Activated naive CD4-positive, alpha-beta T cell treated with anti-CD3 and anti-CD28 coated beads, Interleukin-2, amount 50 U/mL, for 16 hours (primary cell): Measurements from ENCODE around the gene HES7.
"Not testable (repeated sequence)": the region's sequence is repeated elsewhere in the genome, so short reads cannot be mapped to it uniquely, and the experiment has no call there.

ENCODE experiments used
- DNase-seq: peaks from one replicate; pipeline ENCODE4 v3.0.0-alpha.2; 2020

Gene HES7

GRCh38 chr17:8121681-8122421 lies 2.1 kb downstream of the HES7 start:
- DNase-seq, result peak; percentile 55

GRCh38 chr17:8121407-8121680 lies 2.6 kb downstream of the HES7 start:
- no peak for DNase-seq

- DNase-seq, result peak; percentile 78
Measured at GRCh38 chr17:8120520-8121406, 3.1 kb downstream of the HES7 start.

- DNase-seq, result peak; percentile 87
Measured at GRCh38 chr17:8119581-8120519, 4.1 kb downstream of the HES7 start.

GRCh38 chr17:8118769-8119580 lies 4.9 kb downstream of the HES7 start:
- peak; percentile 89 for DNase-seq

GRCh38 chr17:8117980-8118768 lies 5.7 kb downstream of the HES7 start, which contains the start of gene ALOXE3:
Gene ALOXE3, minus strand, starts transcription at chr17:8118514. Its CDS starts 524 bp downstream, at chr17:8117990.
- no peak for DNase-seq

GRCh38 chr17:8117367-8117979 lies 6.4 kb downstream of the HES7 start:
- DNase-seq, result no peak

GRCh38 chr17:8116776-8117175 lies 7.1 kb downstream of the HES7 start:
- DNase-seq, result no peak

- DNase-seq, result no peak
Measured at GRCh38 chr17:8110907-8111306, 13.0 kb downstream of the HES7 start.

DNA sequence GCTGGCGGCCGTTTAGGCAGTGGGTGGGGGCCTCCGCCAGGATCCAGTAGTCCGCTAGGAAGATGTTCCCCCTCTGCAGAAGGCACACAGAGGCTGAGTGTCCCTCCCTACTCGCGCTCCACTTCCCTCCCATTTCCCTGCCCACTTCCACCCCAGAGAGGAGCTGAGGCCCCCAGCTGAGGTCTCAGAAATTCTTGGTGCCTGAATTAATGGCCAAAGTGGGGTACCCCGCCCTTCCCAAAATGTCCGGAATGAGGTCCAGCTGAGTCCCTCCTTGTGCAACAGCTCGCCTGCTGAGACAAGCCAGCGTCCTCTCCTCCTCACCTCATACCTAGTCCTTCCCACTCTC lies 13.5 kb downstream of the HES7 start:
- DNase-seq, result no peak

DNA sequence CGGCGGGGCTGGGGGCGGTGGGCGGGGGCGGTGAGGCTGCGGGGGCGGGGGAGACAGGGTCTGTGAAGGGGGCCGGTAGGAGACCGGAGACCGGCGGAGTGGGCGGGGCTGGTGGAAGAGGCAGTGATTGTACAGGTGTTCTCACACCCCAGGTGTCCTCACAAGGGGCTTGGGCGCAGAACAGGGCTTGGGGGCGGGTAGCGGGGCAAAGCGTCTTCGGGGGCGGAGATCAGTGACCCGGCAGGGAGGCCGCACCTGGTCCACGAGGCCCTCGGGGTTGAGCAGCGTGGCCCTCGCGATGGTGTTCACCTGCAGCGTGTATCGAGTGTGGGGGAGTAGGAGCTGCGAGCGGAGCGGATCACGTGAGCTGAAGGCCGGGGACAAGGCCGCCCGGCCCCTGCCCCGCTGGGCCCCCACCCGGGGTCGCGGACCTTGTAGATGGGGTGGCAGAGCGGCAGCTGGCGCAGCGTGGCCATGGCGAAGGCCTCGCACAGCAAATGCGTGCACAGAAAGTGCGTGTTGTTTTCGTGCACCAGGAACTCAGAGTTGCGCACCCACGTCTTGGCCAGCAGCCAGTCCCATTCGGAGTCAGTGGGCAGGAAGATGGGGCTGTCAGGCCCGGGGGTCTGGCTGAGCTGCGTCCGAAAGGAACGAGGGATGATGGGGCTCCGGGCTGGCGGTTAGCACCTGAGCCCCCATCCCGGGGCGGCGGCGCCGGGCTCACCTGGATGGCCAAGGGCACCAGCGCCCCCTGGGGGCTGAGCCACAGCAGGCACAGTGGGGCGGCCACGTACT lies 14.0 kb downstream of the HES7 start:
- DNase-seq, result peak; percentile 84

- DNase-seq, result no peak
Measured at GRCh38 chr17:8108972-8109660, 14.8 kb downstream of the HES7 start.

GRCh38 chr17:8106980-8107379 lies 16.9 kb downstream of the HES7 start:
- not testable (repeated sequence) for DNase-seq

GRCh38 chr17:8105957-8106398 lies 17.9 kb downstream of the HES7 start:
- no peak for DNase-seq

DNA sequence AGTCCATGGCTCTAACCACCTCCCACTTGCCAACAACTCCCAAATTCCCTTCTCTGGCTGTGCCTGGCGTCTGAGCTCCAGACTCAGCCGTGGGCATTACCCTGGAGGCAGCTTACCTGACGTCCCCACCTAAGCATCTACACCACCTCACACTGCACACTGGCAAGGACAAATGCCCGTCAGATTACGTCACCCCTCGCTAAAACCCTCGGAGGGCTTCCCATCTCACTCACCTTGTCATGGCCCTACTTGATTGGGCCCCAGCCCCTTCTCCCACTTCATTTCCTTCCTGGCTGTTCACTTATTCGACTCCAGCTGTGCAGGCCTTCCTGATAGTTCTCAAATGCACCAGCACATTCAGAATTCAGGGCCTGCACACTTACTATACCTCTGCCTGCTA lies 19.0 kb downstream of the HES7 start:
- DNase-seq, result no peak

GRCh38 chr17:8103549-8103948 lies 20.4 kb downstream of the HES7 start:
- no peak for DNase-seq

- no peak for DNase-seq
Measured at GRCh38 chr17:8101721-8102120, 22.2 kb downstream of the HES7 start.

GRCh38 chr17:8100763-8101162 lies 23.1 kb downstream of the HES7 start:
- DNase-seq, result no peak

DNA sequence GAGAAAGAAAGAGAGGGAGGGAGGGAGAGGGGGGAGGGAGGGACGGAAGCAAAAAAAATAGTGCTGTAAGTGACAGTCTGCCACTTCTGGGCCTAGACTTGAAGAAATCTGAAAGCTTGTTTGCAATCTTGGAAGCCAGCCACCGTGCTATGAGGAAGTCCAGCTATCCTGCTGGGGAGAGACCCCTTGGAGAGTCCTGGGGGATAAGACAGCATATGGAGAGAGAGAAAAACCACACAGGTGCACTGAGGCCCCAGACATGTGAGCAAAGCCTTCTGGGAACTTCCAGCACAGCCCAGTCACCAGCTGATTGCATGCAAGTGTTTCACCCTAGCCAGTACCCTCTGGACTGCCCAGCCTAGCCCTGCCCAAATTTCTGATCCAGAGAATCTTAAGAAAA lies 23.8 kb downstream of the HES7 start:
- DNase-seq, result no peak
